ENCODE measurements around the gene SLC25A10. TPM values are rescaled to one million over a fixed set of nuclear protein-coding genes. Genes with fewer than 3 reads are reported as not detected.

Gene SLC25A10
- 10 to 100 TPM in 1 of 5 experiments, 1 to 10 TPM in 4; 4.0 to 27.4 (median 6.2) TPM for total RNA-seq
- polyA plus RNA-seq = 1 to 10 TPM; 3.4 to 5.2 TPM
- total RNA-seq = 0.81 reads per million

DNA sequence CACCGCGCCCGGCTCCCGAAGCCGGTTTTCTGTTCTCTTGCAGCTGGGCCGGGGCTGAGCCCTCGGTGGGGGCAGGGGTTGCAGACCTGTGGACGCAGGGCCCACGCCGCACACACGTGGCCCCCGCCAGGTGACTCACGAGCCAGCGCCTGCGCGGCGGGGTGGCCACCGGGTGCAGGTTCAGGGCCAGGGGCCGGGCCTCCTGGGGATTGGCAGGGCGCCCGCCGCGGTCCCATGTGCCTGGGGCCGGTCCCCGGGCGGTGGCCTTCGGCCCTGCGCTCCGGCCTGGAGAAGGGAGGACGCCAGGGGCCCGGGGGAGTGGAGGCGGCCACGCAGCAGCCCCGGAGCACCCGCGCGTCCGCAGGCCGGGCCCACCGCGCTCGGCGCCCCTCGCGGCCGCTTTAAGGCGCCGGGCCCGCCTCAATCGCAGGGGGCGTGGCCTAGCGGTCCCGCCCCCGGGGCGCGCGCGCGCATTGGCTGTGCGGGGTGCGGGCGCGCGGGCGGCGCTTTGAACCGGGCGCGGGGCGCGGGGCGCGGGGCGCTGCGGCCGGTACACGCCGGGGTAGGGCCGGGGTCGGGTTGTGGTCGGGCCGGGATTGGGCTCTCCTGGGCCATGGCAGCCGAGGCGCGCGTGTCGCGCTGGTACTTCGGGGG is at the start of gene SLC25A10:
Gene SLC25A10, plus strand, starts transcription at position 471 of the 654 bp plus-strand sequence. Its CDS starts 143 bp downstream, at position 614.
- Mint-ChIP-seq H3K27ac (peak within 1 kb of the TSS; percentile 32 to 86 (median 75)), H3K9me3 (no peaks in the 10 kb centered on the region), H3K36me3 (peaks cover 0 to under 1% (median 0%) of the 10 kb centered on the region in 5 donors), H3K27me3 (no peaks in the 10 kb centered on the region), H3K4me1 (peaks cover 9 to 23% (median 18%) of the 10 kb centered on the region in 7 donors), H3K4me3 (peak within 1 kb of the TSS; percentile 80 to 90 (median 86))
- Histone ChIP-seq H3K36me3 (ENCODE audit: control insufficient read depth in 2 of 3, insufficient read depth in 3 of 3, low read length in 3 of 3) (peaks cover 0 to 11% (median 0%) of the 10 kb centered on the region in 3 experiments), H3K4me3 (ENCODE audit: low read length) (peak within 1 kb of the TSS; percentile 24), H3K27ac (ENCODE audit: low read depth, low read length) (peak within 1 kb of the TSS; percentile 55), H3K27me3 (ENCODE audit: control insufficient read depth in 2 of 2, insufficient read depth in 2 of 2, low read length in 2 of 2) (no peaks in the 10 kb centered on the region), H3K4me1 (ENCODE audit: control insufficient read depth in 2 of 2, insufficient read depth in 2 of 2, low read length in 2 of 2) (peaks cover 13% of the 10 kb centered on the region in 2 donors), H3K9me3 (ENCODE audit: control insufficient read depth in 2 of 3, low read length in 3 of 3) (no peaks in the 10 kb centered on the region)
- ChIA-PET POLR2A (interaction anchor here (0.6 to 1.8 kb wide), 5 partner anchors 46 to 492 kb away, joined by 3 to 4 read pairs (median 3); partner anchors contain the start of genes CCDC137 and OXLD1), CTCF (no interaction called here)
- ATAC-seq (peak; percentile 94), DNase-seq (peak; percentile 65 to 89 (median 78))
- intact Hi-C loops (cut with micrococcal nuclease) = loop anchor here (1.0 to 2.0 kb wide), 4 partner anchors 9 to 149 kb away; partner anchors contain the start of genes ARL16 (in 2 of the 2), MRPL12 (in 2 of the 2) and P4HB (in 2 of the 2)

DNA sequence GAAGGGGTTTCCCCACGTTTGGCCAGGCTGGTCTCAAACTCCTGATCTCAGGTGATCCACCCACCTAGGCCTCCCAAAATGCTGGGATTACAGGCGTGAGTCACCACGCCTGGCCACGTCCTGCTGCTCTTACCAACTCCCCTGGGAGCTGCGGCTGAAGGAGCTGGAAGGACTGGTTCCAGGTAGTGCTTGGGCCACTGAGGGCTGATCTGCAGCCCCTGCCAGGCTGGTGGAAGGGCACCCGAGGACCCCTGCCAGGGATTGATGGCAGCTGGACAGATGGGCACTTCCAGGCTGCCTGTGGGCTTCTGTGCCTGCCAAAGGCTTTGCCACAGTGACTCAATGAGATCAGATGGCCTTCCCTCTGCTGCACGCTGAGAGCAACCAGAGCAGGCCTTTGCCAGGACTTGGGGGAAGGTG is 48.0 kb upstream of the SLC25A10 start:
- H3K4me3 Mint-ChIP-seq = peak overlapping the region in 4 of 10 donors; percentile 21 to 81 (median 40)
- CTCF ChIA-PET = no interaction called here
- H3K27ac ChIP-seq (ENCODE audit: low read depth, low read length) = peak overlapping the region; percentile 28
- no peaks in the 10 kb centered on the region for H3K27me3 Mint-ChIP-seq
- DNase-seq (no peak), ATAC-seq (no peak)
- H3K36me3 ChIP-seq (ENCODE audit: control insufficient read depth in 2 of 3, insufficient read depth in 3 of 3, low read length in 3 of 3) = peaks cover 0 to 17% (median 3%) of the 10 kb centered on the region in 3 experiments
- H3K4me1 ChIP-seq (ENCODE audit: control insufficient read depth in 2 of 2, insufficient read depth in 2 of 2, low read length in 2 of 2) = peaks cover 35 to 50% of the 10 kb centered on the region in 2 donors
- H3K27me3 ChIP-seq (ENCODE audit: control insufficient read depth in 2 of 2, insufficient read depth in 2 of 2, low read length in 2 of 2) = no peaks in the 10 kb centered on the region
- H3K9me3 ChIP-seq (ENCODE audit: control insufficient read depth in 2 of 3, low read length in 3 of 3) = no peaks in the 10 kb centered on the region
- H3K27ac Mint-ChIP-seq = peak overlapping the region in 4 of 9 donors; percentile 38 to 93 (median 52)
- H3K4me1 Mint-ChIP-seq = peaks cover 17 to 68% (median 42%) of the 10 kb centered on the region in 7 donors
- POLR2A ChIA-PET = interaction anchor here (1.0 to 2.7 kb wide), 7 partner anchors 12 to 151 kb away, joined by 3 to 12 read pairs (median 4); partner anchors contain the start of genes ACTG1, ARL16, FAAP100 and HGS
- intact Hi-C loops (cut with micrococcal nuclease) = no loop called here
- H3K9me3 Mint-ChIP-seq = no peaks in the 10 kb centered on the region
- H3K36me3 Mint-ChIP-seq = peaks cover 0 to 23% (median 0%) of the 10 kb centered on the region in 5 donors
- no peak overlapping the region for H3K4me3 ChIP-seq (ENCODE audit: low read length)

- H3K27me3 Mint-ChIP-seq = no peaks in the 10 kb centered on the region
- H3K4me3 Mint-ChIP-seq = peak overlapping the region; percentile 88 to 99 (median 94)
- CTCF ChIA-PET = interaction anchor here (0.5 kb wide), 1 partner anchor 215 kb away, joined by 3 read pairs; no protein-coding TSS in a partner anchor
- POLR2A ChIA-PET = interaction anchor here (0.7 to 3.0 kb wide), 9 partner anchors 8 to 227 kb away, joined by 3 to 26 read pairs (median 3); partner anchors contain the start of genes ANAPC11, ARL16, HGS and MRPL12
- peaks cover 0 to 23% (median 3%) of the 10 kb centered on the region in 5 donors for H3K36me3 Mint-ChIP-seq
- peak overlapping the region; percentile 84 to 97 (median 92) for H3K27ac Mint-ChIP-seq
- Histone ChIP-seq H3K9me3 (ENCODE audit: control insufficient read depth in 2 of 3, low read length in 3 of 3) (no peaks in the 10 kb centered on the region), H3K4me1 (ENCODE audit: control insufficient read depth in 2 of 2, insufficient read depth in 2 of 2, low read length in 2 of 2) (peaks cover 35 to 50% of the 10 kb centered on the region in 2 donors), H3K36me3 (ENCODE audit: control insufficient read depth in 2 of 3, insufficient read depth in 3 of 3, low read length in 3 of 3) (peaks cover 2 to 31% (median 7%) of the 10 kb centered on the region in 3 experiments), H3K27ac (ENCODE audit: low read depth, low read length) (peak overlapping the region; percentile 93), H3K27me3 (ENCODE audit: control insufficient read depth in 2 of 2, insufficient read depth in 2 of 2, low read length in 2 of 2) (no peaks in the 10 kb centered on the region), H3K4me3 (ENCODE audit: low read length) (peak overlapping the region; percentile 86)
- H3K4me1 Mint-ChIP-seq = peaks cover 17 to 68% (median 43%) of the 10 kb centered on the region in 7 donors
- peaks cover 0 to 2% (median 0%) of the 10 kb centered on the region in 11 donors for H3K9me3 Mint-ChIP-seq
- ATAC-seq (no peak), DNase-seq (peak in 5 of 9 donors; percentile 19 to 56 (median 29))
- intact Hi-C loops (cut with micrococcal nuclease) = loop anchor here (1.0 to 5.0 kb wide), 8 partner anchors 17 to 197 kb away; partner anchors contain the start of genes ARL16 (in 2 of the 2), MRPL12 (in 2 of the 2), NPLOC4 (in 2 of the 2) and TSPAN10 (in 2 of the 2)
Observed at GRCh38 chr17:81665205-81666091, 46.6 kb upstream of the SLC25A10 start.

DNA sequence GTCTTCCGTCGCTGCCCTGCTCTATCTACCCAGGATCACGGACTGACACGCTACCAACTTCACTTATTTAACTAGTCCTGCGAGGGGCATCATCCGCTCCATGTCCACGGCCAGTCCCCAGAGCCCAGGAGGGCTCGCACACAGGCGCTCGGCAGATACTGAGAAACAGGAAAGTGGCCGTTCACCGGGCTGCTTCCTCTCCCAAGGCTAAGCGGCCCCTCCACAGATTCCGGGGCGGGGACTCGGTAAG is 46.1 kb upstream of the SLC25A10 start:
- peaks cover 17 to 64% (median 43%) of the 10 kb centered on the region in 7 donors for H3K4me1 Mint-ChIP-seq
- intact Hi-C loops (cut with micrococcal nuclease) = loop anchor here (1.0 to 5.0 kb wide), 8 partner anchors 17 to 196 kb away; partner anchors contain the start of genes ARL16 (in 2 of the 2), MRPL12 (in 2 of the 2), NPLOC4 (in 2 of the 2) and TSPAN10 (in 2 of the 2)
- H3K4me3 Mint-ChIP-seq = peak overlapping the region; percentile 88 to 99 (median 94)
- Histone ChIP-seq H3K27ac (ENCODE audit: low read depth, low read length) (peak overlapping the region; percentile 93), H3K4me3 (ENCODE audit: low read length) (peak overlapping the region; percentile 86), H3K9me3 (ENCODE audit: control insufficient read depth in 2 of 3, low read length in 3 of 3) (no peaks in the 10 kb centered on the region), H3K27me3 (ENCODE audit: control insufficient read depth in 2 of 2, insufficient read depth in 2 of 2, low read length in 2 of 2) (no peaks in the 10 kb centered on the region), H3K4me1 (ENCODE audit: control insufficient read depth in 2 of 2, insufficient read depth in 2 of 2, low read length in 2 of 2) (peaks cover 35 to 50% of the 10 kb centered on the region in 2 donors), H3K36me3 (ENCODE audit: control insufficient read depth in 2 of 3, insufficient read depth in 3 of 3, low read length in 3 of 3) (peaks cover 4 to 35% (median 9%) of the 10 kb centered on the region in 3 experiments)
- ChIA-PET CTCF (interaction anchor here (0.5 kb wide), 1 partner anchor 214 kb away, joined by 3 read pairs; no protein-coding TSS in a partner anchor), POLR2A (interaction anchor here (0.7 to 3.0 kb wide), 9 partner anchors 9 to 226 kb away, joined by 3 to 26 read pairs (median 3); partner anchors contain the start of genes ANAPC11, ARL16, HGS and MRPL12)
- peak overlapping the region; percentile 84 to 97 (median 92) for H3K27ac Mint-ChIP-seq
- ATAC-seq (no peak), DNase-seq (no peak)
- H3K9me3 Mint-ChIP-seq = peaks cover 0 to 2% (median 0%) of the 10 kb centered on the region in 11 donors
- H3K36me3 Mint-ChIP-seq = peaks cover 0 to 23% (median 3%) of the 10 kb centered on the region in 5 donors
- H3K27me3 Mint-ChIP-seq = no peaks in the 10 kb centered on the region

DNA sequence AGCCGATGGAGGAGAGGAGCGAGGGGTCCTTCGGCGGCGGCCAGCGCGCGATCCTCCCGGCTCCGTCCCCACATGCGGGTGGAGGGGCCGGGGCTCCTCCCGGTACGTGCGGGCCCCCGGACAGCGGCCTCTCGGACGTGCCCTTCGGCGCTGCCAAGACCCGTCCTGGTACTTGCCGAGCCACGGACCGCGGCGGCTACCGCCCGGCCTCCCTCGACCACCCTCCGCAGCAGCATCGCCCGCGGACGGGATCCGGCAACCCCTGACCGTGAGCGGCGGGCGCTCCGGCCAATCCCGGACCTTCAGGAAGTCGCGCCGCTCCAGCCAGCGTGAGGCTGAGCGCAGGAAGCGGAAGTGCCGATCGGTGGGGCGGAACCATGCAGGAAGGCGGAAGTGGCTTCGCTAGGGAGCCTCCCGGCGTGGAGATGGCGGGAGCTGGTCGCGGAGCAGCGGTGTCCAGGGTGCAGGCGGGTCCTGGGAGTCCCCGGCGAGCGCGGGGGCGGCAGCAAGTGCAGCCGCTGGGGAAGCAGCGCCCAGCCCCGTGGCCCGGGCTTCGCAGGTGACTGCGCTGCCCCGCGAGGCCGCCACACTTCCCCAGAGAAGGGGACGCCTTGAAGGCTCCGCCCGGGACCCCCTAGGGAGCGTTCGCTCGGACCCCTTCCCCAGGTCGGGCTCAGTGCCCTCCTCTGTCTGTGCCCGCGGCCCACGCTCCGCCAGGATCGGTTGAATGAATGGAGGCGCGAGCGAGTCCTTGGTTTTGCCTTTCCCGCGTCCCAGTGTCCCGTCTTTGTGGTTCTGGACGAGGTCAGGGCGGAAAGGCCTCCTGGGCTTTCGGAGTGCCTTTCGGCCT is 45.5 kb upstream of the SLC25A10 start, which contains the start of the genes CCDC137 and OXLD1:
Gene CCDC137, plus strand, starts transcription at position 396 of the 850 bp plus-strand sequence. Its CDS starts 30 bp downstream, at position 426.
Gene OXLD1, minus strand, starts transcription at position 264 of the 850 bp plus-strand sequence. Its CDS starts 28 bp downstream, at position 236.
- POLR2A ChIA-PET = interaction anchor here (0.9 to 3.0 kb wide), 7 partner anchors 17 to 225 kb away, joined by 3 to 26 read pairs (median 5); partner anchors contain the start of genes ANAPC11, ARL16, HGS and MRPL12
- Histone ChIP-seq H3K9me3 (ENCODE audit: control insufficient read depth in 2 of 3, low read length in 3 of 3) (no peaks in the 10 kb centered on the region), H3K4me3 (ENCODE audit: low read length) (peak within 1 kb of the TSS; percentile 86), H3K27me3 (ENCODE audit: control insufficient read depth in 2 of 2, insufficient read depth in 2 of 2, low read length in 2 of 2) (no peaks in the 10 kb centered on the region), H3K36me3 (ENCODE audit: control insufficient read depth in 2 of 3, insufficient read depth in 3 of 3, low read length in 3 of 3) (peaks cover 4 to 41% (median 12%) of the 10 kb centered on the region in 3 experiments), H3K4me1 (ENCODE audit: control insufficient read depth in 2 of 2, insufficient read depth in 2 of 2, low read length in 2 of 2) (peaks cover 35 to 50% of the 10 kb centered on the region in 2 donors), H3K27ac (ENCODE audit: low read depth, low read length) (peak within 1 kb of the TSS; percentile 93)
- ATAC-seq (peak; percentile 94), DNase-seq (peak; percentile 82 to 93 (median 89))
- intact Hi-C loops (cut with micrococcal nuclease) = loop anchor here (1.0 to 5.0 kb wide), 8 partner anchors 16 to 196 kb away; partner anchors contain the start of genes ARL16 (in 2 of the 2), MRPL12 (in 2 of the 2), NPLOC4 (in 2 of the 2) and TSPAN10 (in 2 of the 2)
- CTCF ChIA-PET = no interaction called here
- Mint-ChIP-seq H3K27ac (peak within 1 kb of the TSS; percentile 84 to 97 (median 92)), H3K36me3 (peaks cover 0 to 26% (median 3%) of the 10 kb centered on the region in 5 donors), H3K9me3 (peaks cover 0 to 2% (median 0%) of the 10 kb centered on the region in 11 donors), H3K4me3 (peak within 1 kb of the TSS; percentile 88 to 99 (median 94)), H3K27me3 (no peaks in the 10 kb centered on the region), H3K4me1 (peaks cover 17 to 62% (median 43%) of the 10 kb centered on the region in 7 donors)

All from naive thymus-derived CD4-positive, alpha-beta T cell (primary cell).